Activated CD8-positive, alpha-beta memory T cell treated with anti-CD3 and anti-CD28 coated beads for 36 hours (primary cell): Measurements from ENCODE around the gene MAOB. TPM values are rescaled to one million over a fixed set of nuclear protein-coding genes. Genes with fewer than 3 reads are reported as not detected.
"Not testable (repeated sequence)": the region's sequence is repeated elsewhere in the genome, so short reads cannot be mapped to it uniquely, and the experiment has no call there.

Experiments used
- CTCF ChIA-PET: fragments of 350-600 bp; sonication (Branson Sonifier 250); formaldehyde crosslinking; loops from one replicate; lab custom pipeline; 2021; ENCODE audit warnings: antibody characterized with exemption; lab: Charles Lee
- POLR2A ChIA-PET: fragments of 350-600 bp; sonication (Branson Sonifier 250); formaldehyde crosslinking; loops from one replicate; lab custom pipeline; 2021; ENCODE audit warnings: antibody characterized with exemption; lab: Charles Lee
- total RNA-seq, 2 experiments: library from RNA; stranded (reverse); gene quantifications; one replicate each; pipeline ENCODE4 v1.2.3, GENCODE V29; 2021

The MAOB gene
- total RNA-seq, 2 experiments from 2014 or later: not detected

GRCh38 chrX:43804021-43804420 is 78.2 kb downstream of the MAOB start:
- CTCF ChIA-PET: no interaction called here
- POLR2A ChIA-PET: no interaction called here

- CTCF ChIA-PET: no interaction called here
- POLR2A ChIA-PET: no interaction called here
Observed at GRCh38 chrX:43785930-43786591, 96.2 kb downstream of the MAOB start.

GRCh38 chrX:43758044-43758443 is 124.2 kb downstream of the MAOB start:
- CTCF ChIA-PET: no interaction called here

GRCh38 chrX:43756076-43756475 is 126.2 kb downstream of the MAOB start:
- CTCF ChIA-PET: no interaction called here
- POLR2A ChIA-PET: no interaction called here

More at GRCh38 chrX:43758044-43758443, 124.2 kb downstream of the MAOB start:
- POLR2A ChIA-PET: no interaction called here

GRCh38 chrX:43753637-43754036 is 128.6 kb downstream of the MAOB start:
- POLR2A ChIA-PET: no interaction called here
- CTCF ChIA-PET: interaction anchor here (1.4 kb wide), 1 partner anchor 194 kb away, joined by 4 read pairs; no protein-coding TSS in a partner anchor

- CTCF ChIA-PET: interaction anchor here (0.6 to 0.7 kb wide), 3 partner anchors 94 to 709 kb away, joined by 3 read pairs; partner anchors contain the start of gene MAOA
- POLR2A ChIA-PET: no interaction called here
Observed at GRCh38 chrX:43750248-43750676, 132.0 kb downstream of the MAOB start.

- ChIA-PET POLR2A (no interaction called here), CTCF (no interaction called here)
Observed at GRCh38 chrX:43747476-43747875, 134.8 kb downstream of the MAOB start.

GRCh38 chrX:43745938-43746721 is 136.1 kb downstream of the MAOB start:
- ChIA-PET POLR2A (no interaction called here), CTCF (no interaction called here)

GRCh38 chrX:43744284-43744683 is 138.0 kb downstream of the MAOB start:
- ChIA-PET CTCF (no interaction called here), POLR2A (no interaction called here)

GRCh38 chrX:43743100-43743822 is 139.0 kb downstream of the MAOB start:
- POLR2A ChIA-PET: no interaction called here
- CTCF ChIA-PET: no interaction called here

GRCh38 chrX:43741843-43742573 is 140.2 kb downstream of the MAOB start:
- CTCF ChIA-PET: no interaction called here
- POLR2A ChIA-PET: no interaction called here

- ChIA-PET POLR2A (no interaction called here), CTCF (no interaction called here)
Observed at GRCh38 chrX:43735957-43736356, 146.3 kb downstream of the MAOB start.

- ChIA-PET CTCF (no interaction called here), POLR2A (no interaction called here)
Observed at GRCh38 chrX:43735534-43735933, 146.7 kb downstream of the MAOB start.

GRCh38 chrX:43734444-43734843 is 147.8 kb downstream of the MAOB start:
- POLR2A ChIA-PET: no interaction called here
- CTCF ChIA-PET: no interaction called here

- CTCF ChIA-PET: no interaction called here
- POLR2A ChIA-PET: no interaction called here
Observed at GRCh38 chrX:43733699-43734098, 148.6 kb downstream of the MAOB start.

GRCh38 chrX:43731086-43731485 is 151.2 kb downstream of the MAOB start:
- CTCF ChIA-PET: no interaction called here
- POLR2A ChIA-PET: no interaction called here

- ChIA-PET POLR2A (no interaction called here), CTCF (no interaction called here)
Observed at GRCh38 chrX:43728966-43729365, 153.3 kb downstream of the MAOB start.

GRCh38 chrX:43728002-43728401 is 154.2 kb downstream of the MAOB start:
- CTCF ChIA-PET: no interaction called here
- POLR2A ChIA-PET: no interaction called here

GRCh38 chrX:43727254-43727653 is 155.0 kb downstream of the MAOB start:
- POLR2A ChIA-PET, CTCF ChIA-PET: not testable (repeated sequence)

- CTCF ChIA-PET, POLR2A ChIA-PET: not testable (repeated sequence)
Observed at GRCh38 chrX:43725227-43725626, 157.0 kb downstream of the MAOB start.
